SU-DHL-6 (cell line): ENCODE data around the gene MAPK11.

ENCODE experiments used
- CTCF ChIP-seq: fragments of 200-600 bp; sonication (generic); IDR thresholded peaks from one replicate; pipeline ENCODE4 v1.5.1; 2017; ENCODE audit warnings: antibody characterized with exemption, mild to moderate bottlenecking, low read length, moderate library complexity; ENCODE audit not compliant: insufficient read depth, poor library complexity, severe bottlenecking
- EZH2phosphoT487 ChIP-seq: fragments of 200-600 bp; sonication (generic), shearing (Covaris generic); conservative IDR thresholded peaks from 2 replicates; pipeline ENCODE4 v1.6.1; 2018; ENCODE audit warnings: mild to moderate bottlenecking, antibody characterized with exemption, low read length, moderate library complexity, mixed read lengths

- TF ChIP-seq CTCF: no peak
- no peak for TF ChIP-seq EZH2phosphoT487
Observed at GRCh38 chr22:50216055-50216683, 54.0 kb downstream of the MAPK11 start.
